DND-41 (cell line): Measurements from ENCODE around the gene KCND3.

ENCODE experiments used
- ATAC-seq: fragments of 200-7000 bp; cut with Tn5 transposase; 3 replicates; pipeline ENCODE4 v1.9.1; 2021; ENCODE audit warnings: low read depth; ENCODE audit not compliant: insufficient read depth
- DNase-seq: peaks from one replicate; pipeline ENCODE4 v3.0.0-alpha.2; 2020
- H2AFZ ChIP-seq: 2 replicates; pipeline ENCODE4 v1.6.0; 2012; ENCODE audit warnings: low read depth, low read length
- H3K27ac ChIP-seq: 2 replicates; pipeline ENCODE4 v1.5.1; 2012; ENCODE audit warnings: low read length, inconsistent platforms
- H3K27me3 ChIP-seq: fragments of 200-600 bp; sonication (generic); 2 replicates; pipeline ENCODE4 v1.6.0; 2012; ENCODE audit warnings: low read length, mild to moderate bottlenecking, inconsistent platforms; ENCODE audit not compliant: insufficient read depth, poor library complexity
- H3K36me3 ChIP-seq: 2 replicates; pipeline ENCODE4 v1.5.1; 2012; ENCODE audit warnings: low read length, inconsistent platforms; ENCODE audit not compliant: insufficient read depth
- H3K4me1 ChIP-seq: 2 replicates; pipeline ENCODE4 v1.5.1; 2012; ENCODE audit warnings: mild to moderate bottlenecking, low read length; ENCODE audit not compliant: insufficient read depth
- H3K4me2 ChIP-seq: 2 replicates; pipeline ENCODE4 v1.6.0; 2012; ENCODE audit warnings: mild to moderate bottlenecking, moderate library complexity, low read length, inconsistent platforms; ENCODE audit not compliant: insufficient read depth
- H3K4me3 ChIP-seq, 2 experiments: fragments of 200-600 bp in 1 of 2; shearing (Covaris generic) in 1 of 2; 2 replicates each; pipeline ENCODE4 v1.5.1; 2012 to 2016; ENCODE audit warnings: inconsistent platforms in 2 of 2, low read length in 2 of 2, mild to moderate bottlenecking in 2 of 2, low read depth in 1 of 2, moderate library complexity in 1 of 2
- H3K79me2 ChIP-seq: 2 replicates; pipeline ENCODE4 v1.6.0; 2012; ENCODE audit warnings: low read length, inconsistent platforms; ENCODE audit not compliant: insufficient read depth
- H3K9ac ChIP-seq: 2 replicates; pipeline ENCODE4 v1.6.0; 2012; ENCODE audit warnings: low read depth, mild to moderate bottlenecking, inconsistent platforms, low read length, moderate library complexity
- H3K9me3 ChIP-seq: 2 replicates; pipeline ENCODE4 v1.5.1; 2012; ENCODE audit warnings: low read length, moderate library complexity, mild to moderate bottlenecking, inconsistent platforms; ENCODE audit not compliant: insufficient read depth, severe bottlenecking
- H4K20me1 ChIP-seq: 2 replicates; pipeline ENCODE4 v1.6.0; 2012; ENCODE audit warnings: low read length; ENCODE audit not compliant: insufficient read depth
- CTCF ChIP-seq: IDR thresholded peaks from 2 replicates; pipeline ENCODE4 v1.5.1; 2012; ENCODE audit warnings: borderline replicate concordance, low read length, moderate library complexity, mild to moderate bottlenecking; ENCODE audit not compliant: poor library complexity, severe bottlenecking; ENCODE audit errors: extremely low read depth
- EZH2 ChIP-seq: IDR thresholded peaks from 3 replicates; pipeline ENCODE4 v1.6.1; 2012; ENCODE audit warnings: borderline replicate concordance, low read depth, mild to moderate bottlenecking, moderate library complexity, low read length, inconsistent platforms; ENCODE audit not compliant: severe bottlenecking

The KCND3 gene

GRCh38 chr1:111784273-111784901 is 205.1 kb downstream of the KCND3 start:
- Histone ChIP-seq H2AFZ (no peak overlapping the region), H3K9ac (no peak overlapping the region), H3K36me3 (no peaks in the 10 kb centered on the region), H3K79me2 (no peaks in the 10 kb centered on the region), H3K9me3 (no peaks in the 10 kb centered on the region), H3K4me1 (no peaks in the 10 kb centered on the region), H4K20me1 (no peaks in the 10 kb centered on the region), H3K27ac (no peak overlapping the region), H3K4me3 (no peak overlapping the region), H3K4me2 (no peak overlapping the region), H3K27me3 (peaks cover 28% of the 10 kb centered on the region)
- DNase-seq (no peak), ATAC-seq (no peak)
- TF ChIP-seq CTCF (no peak), EZH2 (no peak)

- TF ChIP-seq EZH2, result no peak
- no peak for TF ChIP-seq CTCF
- peaks cover 6% of the 10 kb centered on the region for H3K27me3 ChIP-seq
- ATAC-seq, result no peak
These were observed 209.9 kb downstream of the KCND3 start for GRCh38 chr1:111779546-111779945.

GRCh38 chr1:111778541-111779051 is 210.9 kb downstream of the KCND3 start:
- Histone ChIP-seq H3K9ac (no peak overlapping the region), H3K4me2 (no peak overlapping the region), H3K4me1 (no peaks in the 10 kb centered on the region), H3K4me3 (no peak overlapping the region), H3K27ac (no peak overlapping the region), H3K36me3 (no peaks in the 10 kb centered on the region), H3K79me2 (no peaks in the 10 kb centered on the region), H2AFZ (no peak overlapping the region), H3K27me3 (peaks cover 6% of the 10 kb centered on the region), H3K9me3 (no peaks in the 10 kb centered on the region), H4K20me1 (no peaks in the 10 kb centered on the region; the same call in 1 of the 2 replicates)
- ATAC-seq, result no peak
- TF ChIP-seq CTCF, result no peak
- TF ChIP-seq EZH2, result no peak
- DNase-seq, result no peak

More at GRCh38 chr1:111779546-111779945, 209.9 kb downstream of the KCND3 start:
- Histone ChIP-seq H4K20me1 (no peaks in the 10 kb centered on the region), H3K4me2 (no peak overlapping the region), H3K4me1 (no peaks in the 10 kb centered on the region), H3K4me3 (no peak overlapping the region), H3K9ac (no peak overlapping the region), H3K79me2 (no peaks in the 10 kb centered on the region), H2AFZ (no peak overlapping the region), H3K9me3 (no peaks in the 10 kb centered on the region), H3K27ac (no peak overlapping the region), H3K36me3 (no peaks in the 10 kb centered on the region)
- DNase-seq, result no peak
